ENCODE measurements around the gene DOCK6.
"Not testable (repeated sequence)": the region's sequence is repeated elsewhere in the genome, so short reads cannot be mapped to it uniquely, and the experiment has no call there.

Gene DOCK6

GRCh38 chr19:11164879-11165406 is 97.4 kb downstream of the DOCK6 start:
- DNase-seq (ENCODE audit: low spot score) = no peak
- H3K4me3 Mint-ChIP-seq = no peak overlapping the region
- no peaks in the 10 kb centered on the region for H3K9me3 Mint-ChIP-seq
- no peak overlapping the region for H3K27ac Mint-ChIP-seq
- no peaks in the 10 kb centered on the region for H3K4me1 Mint-ChIP-seq (ENCODE audit: low read depth)
- peaks cover 3% of the 10 kb centered on the region for H3K27me3 Mint-ChIP-seq (ENCODE audit: low read depth)
- no peaks in the 10 kb centered on the region for H3K36me3 Mint-ChIP-seq (ENCODE audit: low read depth)

GRCh38 chr19:11164296-11164695 is 98.0 kb downstream of the DOCK6 start:
- Mint-ChIP-seq H3K9me3 (no peaks in the 10 kb centered on the region), H3K4me1 (ENCODE audit: low read depth) (no peaks in the 10 kb centered on the region), H3K27ac (no peak overlapping the region), H3K27me3 (ENCODE audit: low read depth) (peaks cover 3% of the 10 kb centered on the region), H3K4me3 (no peak overlapping the region), H3K36me3 (ENCODE audit: low read depth) (no peaks in the 10 kb centered on the region)
- no peak for DNase-seq (ENCODE audit: low spot score)

GRCh38 chr19:11160440-11160768 is 101.9 kb downstream of the DOCK6 start:
- not testable (repeated sequence) for H3K4me3 Mint-ChIP-seq; H3K36me3 Mint-ChIP-seq (ENCODE audit: low read depth); H3K9me3 Mint-ChIP-seq; H3K27me3 Mint-ChIP-seq (ENCODE audit: low read depth); H3K27ac Mint-ChIP-seq; H3K4me1 Mint-ChIP-seq (ENCODE audit: low read depth); DNase-seq (ENCODE audit: low spot score)

GRCh38 chr19:11159598-11160439 is 102.5 kb downstream of the DOCK6 start:
- no peak for DNase-seq (ENCODE audit: low spot score)
- H3K4me3 Mint-ChIP-seq = no peak overlapping the region
- H3K27me3 Mint-ChIP-seq (ENCODE audit: low read depth) = peaks cover 3% of the 10 kb centered on the region
- no peaks in the 10 kb centered on the region for H3K9me3 Mint-ChIP-seq
- peaks cover 10% of the 10 kb centered on the region for H3K4me1 Mint-ChIP-seq (ENCODE audit: low read depth)
- no peaks in the 10 kb centered on the region for H3K36me3 Mint-ChIP-seq (ENCODE audit: low read depth)
- no peak overlapping the region for H3K27ac Mint-ChIP-seq

GRCh38 chr19:11155373-11156120 is 106.8 kb downstream of the DOCK6 start, which contains the start of gene SPC24:
Gene SPC24, minus strand, starts transcription at chr19:11155782. Its CDS starts 6 bp downstream, at chr19:11155776.
- Mint-ChIP-seq H3K4me3 (peak within 1 kb of the TSS; percentile 89), H3K9me3 (no peaks in the 10 kb centered on the region), H3K27me3 (ENCODE audit: low read depth) (peaks cover 3% of the 10 kb centered on the region), H3K27ac (peak within 1 kb of the TSS; percentile 89), H3K4me1 (ENCODE audit: low read depth) (peaks cover 22% of the 10 kb centered on the region), H3K36me3 (ENCODE audit: low read depth) (peaks cover 18% of the 10 kb centered on the region)
- peak; percentile 95 for DNase-seq (ENCODE audit: low spot score)

- H3K4me3 Mint-ChIP-seq = peak overlapping the region; percentile 89
- H3K4me1 Mint-ChIP-seq (ENCODE audit: low read depth) = peaks cover 22% of the 10 kb centered on the region
- H3K36me3 Mint-ChIP-seq (ENCODE audit: low read depth) = peaks cover 18% of the 10 kb centered on the region
- H3K27me3 Mint-ChIP-seq (ENCODE audit: low read depth) = no peaks in the 10 kb centered on the region
- H3K9me3 Mint-ChIP-seq = no peaks in the 10 kb centered on the region
- no peak for DNase-seq (ENCODE audit: low spot score)
- peak overlapping the region; percentile 86 for H3K27ac Mint-ChIP-seq
Observed at GRCh38 chr19:11154683-11155047, 107.7 kb downstream of the DOCK6 start.

GRCh38 chr19:11152318-11153062 is 109.8 kb downstream of the DOCK6 start:
- peaks cover 30% of the 10 kb centered on the region for H3K36me3 Mint-ChIP-seq (ENCODE audit: low read depth)
- H3K27me3 Mint-ChIP-seq (ENCODE audit: low read depth) = no peaks in the 10 kb centered on the region
- peaks cover 22% of the 10 kb centered on the region for H3K4me1 Mint-ChIP-seq (ENCODE audit: low read depth)
- peak overlapping the region; percentile 21 for H3K4me3 Mint-ChIP-seq
- H3K9me3 Mint-ChIP-seq = no peaks in the 10 kb centered on the region
- H3K27ac Mint-ChIP-seq = no peak overlapping the region
- no peak for DNase-seq (ENCODE audit: low spot score)

GRCh38 chr19:11151181-11151580 is 111.1 kb downstream of the DOCK6 start:
- peaks cover 37% of the 10 kb centered on the region for H3K36me3 Mint-ChIP-seq (ENCODE audit: low read depth)
- H3K27me3 Mint-ChIP-seq (ENCODE audit: low read depth) = no peaks in the 10 kb centered on the region
- peaks cover 18% of the 10 kb centered on the region for H3K4me1 Mint-ChIP-seq (ENCODE audit: low read depth)
- H3K4me3 Mint-ChIP-seq = no peak overlapping the region
- no peak for DNase-seq (ENCODE audit: low spot score)
- no peaks in the 10 kb centered on the region for H3K9me3 Mint-ChIP-seq
- H3K27ac Mint-ChIP-seq = no peak overlapping the region
